Cortex of kidney (tissue), 1 donor: ENCODE results near the gene WDR49.
"Not testable (repeated sequence)": the region's sequence is repeated elsewhere in the genome, so short reads cannot be mapped to it uniquely, and the experiment has no call there.

Source experiments
- DNase-seq: peaks from one replicate; lab custom pipeline; 2025; lab: John Stamatoyannopoulos, UW

WDR49 gene

GRCh38 chr3:167614196-167614595 is 39.5 kb downstream of the WDR49 start:
- DNase-seq = not testable (repeated sequence)

GRCh38 chr3:167611718-167612117 is 42.0 kb downstream of the WDR49 start:
- no peak for DNase-seq

- DNase-seq = no peak
Measured at GRCh38 chr3:167609156-167609555, 44.6 kb downstream of the WDR49 start.

GRCh38 chr3:167606836-167607235 is 46.9 kb downstream of the WDR49 start:
- no peak for DNase-seq

- DNase-seq = no peak
Measured at GRCh38 chr3:167605871-167606270, 47.9 kb downstream of the WDR49 start.

- DNase-seq = no peak
Measured at GRCh38 chr3:167602041-167602440, 51.7 kb downstream of the WDR49 start.

GRCh38 chr3:167587651-167588050 is 66.1 kb downstream of the WDR49 start:
- no peak for DNase-seq

GRCh38 chr3:167575000-167575600 is 78.6 kb downstream of the WDR49 start:
- no peak for DNase-seq

- no peak for DNase-seq
Measured at GRCh38 chr3:167572991-167573390, 80.8 kb downstream of the WDR49 start.

GRCh38 chr3:167568634-167569033 is 85.1 kb downstream of the WDR49 start:
- no peak for DNase-seq

- no peak for DNase-seq
Measured at GRCh38 chr3:167565489-167565888, 88.3 kb downstream of the WDR49 start.

GRCh38 chr3:167564612-167565011 is 89.1 kb downstream of the WDR49 start:
- no peak for DNase-seq

- no peak for DNase-seq
Measured at GRCh38 chr3:167559924-167560323, 93.8 kb downstream of the WDR49 start.

GRCh38 chr3:167554898-167555297 is 98.8 kb downstream of the WDR49 start:
- no peak for DNase-seq

- no peak for DNase-seq
Measured at GRCh38 chr3:167538081-167538480, 115.7 kb downstream of the WDR49 start.

- DNase-seq = no peak
Measured at GRCh38 chr3:167521006-167521355, 132.8 kb downstream of the WDR49 start.

- no peak for DNase-seq
Measured at GRCh38 chr3:167520266-167521005, 133.3 kb downstream of the WDR49 start.

- DNase-seq = no peak
Measured at GRCh38 chr3:167507954-167508353, 145.8 kb downstream of the WDR49 start.

- DNase-seq = no peak
Measured at GRCh38 chr3:167502401-167502800, 151.3 kb downstream of the WDR49 start.

- no peak for DNase-seq
Measured at GRCh38 chr3:167501941-167502340, 151.8 kb downstream of the WDR49 start.

- no peak for DNase-seq
Measured at GRCh38 chr3:167497903-167498302, 155.8 kb downstream of the WDR49 start.

GRCh38 chr3:167493244-167493643 is 160.5 kb downstream of the WDR49 start:
- no peak for DNase-seq

- DNase-seq = no peak
Measured at GRCh38 chr3:167491621-167492020, 162.1 kb downstream of the WDR49 start.

GRCh38 chr3:167489571-167489970 is 164.2 kb downstream of the WDR49 start:
- DNase-seq = no peak
